ENCODE data around the gene SLC47A2. TPM values are rescaled to one million over a fixed set of nuclear protein-coding genes. Genes with fewer than 3 reads are reported as not detected.
A peak's percentile ranks its signal among the peaks of the same experiment; 100 is the strongest.

SLC47A2 gene
- total RNA-seq, 1 donor from 2014 or later: not detected

- no peaks in the 10 kb centered on the region for H3K36me3 ChIP-seq
- intact Hi-C loops (cut with DNase I): no loop called here
- H3K4me1 ChIP-seq: peaks cover 3 to 17% of the 10 kb centered on the region in 2 donors
- peak overlapping the region; percentile 51 to 75 for H3K4me3 ChIP-seq
- no peak for TF ChIP-seq CTCF (IDR thresholded peaks at IDR 0.05)
- no peaks in the 10 kb centered on the region for H3K9me3 ChIP-seq
- H3K27ac ChIP-seq: peak overlapping the region; percentile 37 to 48
- DNase-seq (ENCODE audit: low spot score in 2 of 2): no peak
- H3K27me3 ChIP-seq: no peaks in the 10 kb centered on the region
These were observed 28.1 kb upstream of the SLC47A2 start for GRCh38 chr17:19744492-19744891.

- H3K4me1 ChIP-seq: peaks cover 3 to 14% of the 10 kb centered on the region in 2 donors
- no peak overlapping the region for H3K27ac ChIP-seq
- H3K27me3 ChIP-seq: no peaks in the 10 kb centered on the region
- no peak overlapping the region for H3K4me3 ChIP-seq
- TF ChIP-seq CTCF (IDR thresholded peaks at IDR 0.05): no peak
- no peaks in the 10 kb centered on the region for H3K9me3 ChIP-seq
- H3K36me3 ChIP-seq: no peaks in the 10 kb centered on the region
- intact Hi-C loops (cut with DNase I): no loop called here
- DNase-seq (ENCODE audit: low spot score in 2 of 2): no peak
These were observed 27.0 kb upstream of the SLC47A2 start for GRCh38 chr17:19743101-19744100.

- H3K27me3 ChIP-seq: no peaks in the 10 kb centered on the region
- no peaks in the 10 kb centered on the region for H3K9me3 ChIP-seq
- H3K4me1 ChIP-seq: peaks cover 3 to 12% of the 10 kb centered on the region in 2 donors
- no peak overlapping the region for H3K4me3 ChIP-seq
- TF ChIP-seq CTCF (IDR thresholded peaks at IDR 0.05): no peak
- intact Hi-C loops (cut with DNase I): no loop called here
- DNase-seq (ENCODE audit: low spot score in 2 of 2): no peak
- no peaks in the 10 kb centered on the region for H3K36me3 ChIP-seq
- no peak overlapping the region for H3K27ac ChIP-seq
These were observed 26.1 kb upstream of the SLC47A2 start for GRCh38 chr17:19742495-19742894.

- intact Hi-C loops (cut with DNase I): no loop called here
- TF ChIP-seq CTCF (IDR thresholded peaks at IDR 0.05): no peak
- Histone ChIP-seq H3K4me3 (no peak overlapping the region), H3K4me1 (peaks cover 3 to 12% of the 10 kb centered on the region in 2 donors), H3K27ac (no peak overlapping the region), H3K27me3 (no peaks in the 10 kb centered on the region), H3K9me3 (no peaks in the 10 kb centered on the region), H3K36me3 (no peaks in the 10 kb centered on the region)
- no peak for DNase-seq (ENCODE audit: low spot score in 2 of 2)
These were observed 25.6 kb upstream of the SLC47A2 start for GRCh38 chr17:19741832-19742457.

GRCh38 chr17:19740933-19741332, 24.5 kb upstream of the SLC47A2 start:
- Histone ChIP-seq H3K4me1 (peaks cover 3 to 12% of the 10 kb centered on the region in 2 donors), H3K4me3 (no peak overlapping the region), H3K27ac (no peak overlapping the region), H3K36me3 (no peaks in the 10 kb centered on the region), H3K9me3 (no peaks in the 10 kb centered on the region), H3K27me3 (no peaks in the 10 kb centered on the region)
- no peak for DNase-seq (ENCODE audit: low spot score in 2 of 2)
- TF ChIP-seq CTCF (IDR thresholded peaks at IDR 0.05): no peak
- intact Hi-C loops (cut with DNase I): no loop called here
